Measurements from ENCODE around the gene GALNT18.
A peak's percentile ranks its signal among the peaks of the same experiment; 100 is the strongest.

Gene GALNT18

DNA sequence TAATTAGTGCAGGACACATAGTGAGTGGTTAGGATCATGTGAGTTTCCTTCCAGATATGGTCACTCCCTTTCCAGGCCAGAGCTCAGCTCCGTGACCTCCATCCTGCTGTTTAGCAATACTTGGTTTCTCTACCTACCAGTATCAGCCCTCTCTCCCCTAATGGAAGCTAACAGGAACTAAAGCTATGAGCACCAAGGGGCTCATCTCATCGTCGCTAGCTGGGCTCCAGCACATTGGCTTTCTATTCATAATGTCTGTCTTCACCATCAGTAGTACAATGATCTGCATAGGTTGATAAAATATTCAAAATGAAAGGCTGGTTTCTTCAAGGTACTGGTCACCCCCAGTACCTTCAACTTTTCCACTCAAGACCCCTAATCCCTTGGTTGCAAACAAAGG is 2.4 kb upstream of the GALNT18 start:
- no peak for DNase-seq

- DNase-seq: no peak
Observed at GRCh38 chr11:11622772-11623171, 967 bp upstream of the GALNT18 start.

- no peak for DNase-seq
Observed at GRCh38 chr11:11622340-11622706, 518 bp upstream of the GALNT18 start.

DNA sequence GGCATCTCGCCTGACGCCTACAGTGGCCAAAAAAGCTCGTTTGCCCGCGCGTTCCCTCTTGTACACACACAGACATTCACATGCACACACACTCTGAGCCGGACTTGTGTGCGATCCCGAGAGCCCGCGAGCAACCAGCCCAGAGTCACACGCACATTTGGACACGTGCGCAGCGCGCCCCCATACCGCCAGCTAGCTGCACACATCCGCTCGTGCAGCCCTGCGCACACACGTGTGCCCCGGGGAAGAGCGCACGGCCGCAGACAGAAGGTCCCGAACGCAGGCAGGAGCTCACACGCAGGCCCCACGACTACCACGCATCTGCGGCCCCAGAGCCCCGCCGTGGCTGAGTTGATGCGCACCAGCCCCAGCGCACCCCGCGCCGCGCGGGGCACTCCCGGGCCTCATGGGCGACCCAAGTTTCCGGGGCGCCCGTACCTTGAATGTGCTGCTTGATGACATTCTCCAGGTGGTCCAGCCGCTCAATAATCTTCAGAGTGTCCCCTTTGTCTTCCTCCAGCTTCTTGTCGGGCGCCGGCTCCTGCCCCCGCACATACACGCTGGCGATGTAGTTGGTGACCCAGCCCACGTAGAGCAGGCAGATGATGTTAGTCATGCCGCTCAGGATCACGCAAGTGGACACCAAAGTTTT is 758 bp downstream of the GALNT18 start:
- DNase-seq: peak; percentile 81

GRCh38 chr11:11620173-11620920 is 1.5 kb downstream of the GALNT18 start:
- peak; percentile 76 for DNase-seq

DNA sequence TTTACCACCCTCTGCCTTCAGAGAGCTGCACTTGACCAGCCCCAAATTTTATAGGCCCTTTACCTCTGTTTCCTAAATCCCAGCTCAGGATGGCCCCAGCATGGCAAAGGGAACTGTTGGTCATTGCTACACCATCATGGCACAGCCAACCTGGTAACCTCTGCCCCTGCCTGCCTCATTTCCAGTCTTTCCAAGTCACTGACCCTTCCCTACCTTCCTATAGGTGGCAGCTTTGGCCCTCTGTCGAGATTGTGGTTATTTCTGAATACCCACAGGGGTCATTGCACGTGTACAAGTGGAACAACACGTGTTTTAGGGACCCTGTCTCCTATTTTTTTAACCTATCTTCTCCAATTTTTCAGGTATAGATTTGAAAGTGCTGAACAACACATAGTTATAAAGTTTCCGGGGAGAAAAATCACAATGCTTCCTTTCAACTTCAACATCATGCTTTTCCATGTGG is 2.8 kb downstream of the GALNT18 start:
- DNase-seq: no peak

GRCh38 chr11:11615086-11615485 is 6.7 kb downstream of the GALNT18 start:
- DNase-seq: no peak

DNA sequence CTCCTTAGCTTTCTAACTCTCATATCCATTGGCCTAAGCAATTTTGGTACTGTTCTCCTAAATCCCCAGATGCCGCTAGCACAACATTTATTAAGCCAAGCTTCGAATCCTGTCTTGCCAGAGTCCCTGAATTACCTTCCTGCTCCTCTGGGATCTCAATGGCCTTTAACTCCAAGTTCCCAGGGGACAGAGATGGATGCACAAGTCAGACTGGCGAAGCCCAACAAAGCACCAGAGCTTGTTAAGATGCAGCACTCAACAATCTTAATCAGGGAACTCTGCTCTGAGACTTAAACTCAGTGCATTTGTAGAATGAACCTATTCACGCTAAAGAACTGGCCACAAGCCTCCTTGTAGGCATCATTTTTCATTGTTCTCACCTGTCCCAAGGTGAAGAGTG is 9.4 kb downstream of the GALNT18 start:
- no peak for DNase-seq

DNA sequence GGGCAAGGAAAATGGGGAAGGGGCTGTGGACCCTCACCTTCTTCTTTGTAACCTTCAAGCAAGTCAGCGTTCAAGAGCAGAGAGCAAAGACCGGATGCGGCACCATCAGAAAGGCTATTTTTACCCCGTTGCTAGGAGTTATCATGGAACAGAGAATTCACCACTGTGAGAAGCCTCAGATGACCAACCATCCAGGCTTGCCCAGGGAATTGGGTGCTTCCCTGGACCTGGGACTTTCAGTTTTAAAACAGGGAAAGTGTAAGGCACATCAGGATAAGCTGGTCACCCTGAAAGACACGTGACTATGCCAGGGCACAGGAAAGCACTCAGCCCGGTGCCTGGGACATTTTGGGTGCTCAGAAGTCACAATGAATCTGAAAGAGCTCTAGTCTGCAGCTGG is 10.4 kb downstream of the GALNT18 start:
- no peak for DNase-seq

DNA sequence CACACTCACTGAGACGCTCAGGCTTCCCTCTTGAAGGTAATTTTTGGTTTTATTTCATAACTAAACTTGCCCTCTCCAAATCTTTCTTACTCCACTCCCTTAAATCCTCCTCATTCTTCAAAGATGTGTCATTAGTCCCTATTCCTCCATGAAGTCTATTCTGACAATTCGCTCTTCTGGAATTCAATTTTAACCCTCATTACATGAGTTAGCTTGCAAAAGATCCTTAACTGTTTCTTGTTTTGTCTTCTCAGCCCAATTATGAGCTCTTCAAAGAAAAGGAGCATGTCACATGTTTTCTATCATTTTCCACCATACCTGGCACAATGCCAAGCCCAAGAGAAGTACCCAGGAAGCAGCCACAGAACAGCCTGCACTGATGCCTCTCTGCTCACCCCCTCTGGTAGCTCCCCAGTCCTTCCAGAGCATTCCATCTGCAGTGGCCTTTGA is 13.0 kb downstream of the GALNT18 start:
- peak; percentile 75 for DNase-seq

- no peak for DNase-seq
Observed at GRCh38 chr11:11607772-11608171, 14.0 kb downstream of the GALNT18 start.

DNA sequence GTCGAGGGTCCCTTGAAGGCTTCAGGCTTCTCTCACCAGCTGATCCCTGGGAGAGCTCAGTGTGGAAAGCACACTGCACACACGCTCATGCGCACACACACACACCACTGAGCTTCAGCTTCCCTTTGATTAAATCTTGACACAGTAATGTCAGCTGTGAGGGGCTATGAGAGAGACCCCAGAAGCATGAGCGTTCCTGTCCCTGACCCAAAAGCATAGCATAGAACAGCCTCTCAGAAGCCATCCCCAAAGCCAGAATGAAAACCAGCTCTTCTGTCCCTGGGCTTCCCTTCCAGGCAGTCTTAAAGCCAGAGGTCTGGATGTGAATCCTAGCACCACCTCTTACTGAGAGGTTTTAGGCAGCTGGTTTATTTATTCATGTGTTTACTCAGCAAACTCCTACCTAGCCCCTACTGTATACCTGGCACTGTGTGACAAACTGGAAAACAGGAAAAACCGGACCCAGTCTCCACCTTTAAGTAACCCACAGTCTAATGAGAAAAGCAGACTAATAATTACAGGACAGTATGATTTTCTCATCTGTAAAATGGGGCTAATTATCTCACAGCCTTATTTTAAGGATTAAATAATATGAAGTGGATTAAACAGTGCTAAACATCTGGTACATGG is 15.9 kb downstream of the GALNT18 start:
- DNase-seq: peak; percentile 71

GRCh38 chr11:11605181-11605580 is 16.6 kb downstream of the GALNT18 start:
- DNase-seq: no peak

DNA sequence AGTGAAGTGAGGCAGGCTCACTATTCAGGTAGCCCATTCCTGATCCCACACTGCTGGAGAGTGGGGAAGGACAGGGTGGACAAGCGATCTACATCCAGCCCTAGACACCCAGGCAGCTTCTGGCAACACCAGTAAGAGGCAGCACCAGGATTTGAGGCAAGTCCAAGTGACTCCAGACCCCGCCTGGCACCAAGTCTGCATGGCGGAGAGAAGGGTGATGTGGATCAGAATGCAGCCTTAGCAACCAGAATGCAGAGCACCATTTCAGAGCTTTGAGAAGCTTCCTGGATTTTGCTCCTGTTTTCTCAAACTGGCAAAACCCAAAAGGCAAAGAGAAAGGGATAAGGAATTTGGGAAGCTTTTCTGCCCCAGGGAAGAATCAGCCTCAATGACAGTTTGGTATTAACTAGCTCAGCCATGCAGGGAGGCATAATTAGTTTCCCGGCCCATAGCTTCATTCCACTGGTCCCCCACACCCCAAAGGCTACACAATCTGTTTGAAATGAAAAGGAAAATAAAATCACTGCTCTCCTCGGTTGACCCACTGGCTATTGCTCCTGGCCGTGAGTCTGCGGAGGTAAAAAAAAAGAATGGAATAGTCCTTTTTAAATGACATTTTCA is 17.3 kb downstream of the GALNT18 start:
- DNase-seq: no peak

DNA sequence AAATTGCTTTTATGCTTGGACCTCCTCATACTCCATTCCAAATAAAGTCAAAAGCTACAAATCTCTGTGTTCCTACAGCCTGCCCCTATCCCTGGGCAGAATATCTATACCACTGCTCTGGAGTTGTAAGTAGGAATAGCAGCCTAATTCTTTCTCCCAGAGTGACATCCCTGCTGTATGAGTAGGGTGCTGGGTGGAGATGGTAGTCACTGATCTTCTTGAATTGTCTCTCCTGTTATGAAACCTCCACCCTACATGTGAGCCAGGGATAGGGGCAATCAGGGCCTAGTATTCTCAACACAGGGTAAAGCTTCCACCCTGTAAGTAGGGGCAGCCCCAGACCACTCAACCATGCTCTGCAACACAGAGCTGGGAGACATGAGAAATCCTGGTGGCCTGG is 19.8 kb downstream of the GALNT18 start:
- DNase-seq: no peak

DNA sequence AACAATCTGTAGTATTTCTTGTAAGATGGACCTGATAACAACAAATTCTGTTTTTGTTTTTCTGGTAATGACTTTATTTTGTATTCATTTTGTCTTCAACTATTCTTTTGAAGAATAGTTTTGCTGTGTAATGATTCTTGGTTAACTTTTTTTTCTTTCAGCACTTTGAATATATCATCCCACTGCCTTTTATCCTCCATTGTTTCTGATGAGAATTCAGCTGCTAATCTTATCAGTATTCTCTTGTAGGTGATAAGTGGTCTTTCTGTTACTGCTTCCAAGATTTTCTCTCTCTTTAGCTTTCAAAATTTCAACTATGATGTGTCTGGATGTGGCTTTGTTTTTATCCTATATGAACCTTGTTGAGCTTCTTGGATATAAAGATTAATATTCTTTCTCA is 21.5 kb downstream of the GALNT18 start:
- DNase-seq: no peak

- DNase-seq: no peak
Observed at GRCh38 chr11:11598243-11598642, 23.6 kb downstream of the GALNT18 start.

GRCh38 chr11:11594162-11594561 is 27.6 kb downstream of the GALNT18 start:
- DNase-seq: no peak

DNA sequence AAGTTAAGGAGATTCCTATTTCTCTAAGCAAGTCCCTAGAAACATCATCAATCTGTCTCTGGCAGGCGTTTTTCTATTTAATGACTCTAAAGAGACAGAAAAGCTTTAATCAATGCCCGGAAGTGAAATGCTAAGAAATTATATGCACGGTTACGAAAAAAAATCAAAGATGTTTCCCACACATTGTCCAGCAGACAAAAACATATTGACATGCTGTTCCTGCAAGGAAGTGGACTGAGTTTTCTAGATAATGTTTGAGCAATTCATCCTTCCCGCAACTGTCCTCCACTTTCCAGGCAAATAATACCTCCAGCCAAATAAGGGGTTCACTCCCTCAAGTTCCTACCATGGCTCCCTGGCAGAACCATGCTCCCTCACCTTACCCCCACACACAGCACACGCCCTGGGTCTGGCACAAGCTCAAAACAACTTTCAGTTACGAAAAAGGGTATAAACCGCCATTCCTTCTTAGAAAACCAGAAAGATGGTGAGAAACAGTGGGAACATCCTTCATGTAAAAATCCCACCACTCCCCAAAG is 29.6 kb downstream of the GALNT18 start:
- no peak for DNase-seq

DNA sequence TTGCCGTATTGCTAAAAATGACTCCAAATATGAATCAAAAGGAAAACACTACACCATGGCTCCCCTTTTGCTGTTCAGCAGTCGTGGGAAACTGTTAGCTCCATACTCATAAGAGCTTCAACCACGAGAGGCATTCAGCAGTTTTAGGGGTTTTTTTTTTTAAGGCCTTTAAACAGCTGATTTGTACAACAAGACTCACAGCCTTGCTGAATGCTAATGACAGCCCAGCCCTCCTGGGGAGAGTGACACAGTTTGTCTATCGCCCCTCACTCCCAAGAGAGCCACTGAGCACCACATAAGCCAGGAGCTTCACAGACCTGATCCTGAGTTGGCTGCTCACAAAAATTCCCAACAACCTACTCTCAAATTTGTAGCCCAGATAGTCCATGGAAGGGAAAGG is 32.4 kb downstream of the GALNT18 start:
- no peak for DNase-seq

- DNase-seq: no peak
Observed at GRCh38 chr11:11588891-11589290, 32.9 kb downstream of the GALNT18 start.

DNA sequence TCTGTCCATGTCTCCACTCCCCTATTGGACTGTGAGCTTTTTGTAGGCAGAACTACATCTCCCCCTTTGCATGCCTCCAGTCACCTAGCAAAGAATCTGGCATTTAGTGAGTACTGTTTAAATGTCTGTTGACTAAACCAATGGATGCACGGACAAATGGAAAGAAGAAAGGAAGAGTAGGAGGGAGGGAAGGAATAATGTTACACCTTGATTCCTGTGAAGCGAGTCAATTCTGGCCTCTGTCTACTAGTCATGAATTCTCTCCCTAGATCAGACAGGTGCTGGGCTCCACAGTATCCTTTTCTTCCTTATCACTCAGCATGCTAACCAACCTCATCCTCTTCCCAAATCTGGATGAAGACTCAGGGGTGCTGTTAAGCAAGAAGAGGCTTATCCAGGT is 33.6 kb downstream of the GALNT18 start:
- no peak for DNase-seq

GRCh38 chr11:11587122-11587521 is 34.7 kb downstream of the GALNT18 start:
- DNase-seq: no peak
